HepG2 (cell line): Measurements from ENCODE around the gene NUP62. TPM values are rescaled to one million over a fixed set of nuclear protein-coding genes. Genes with fewer than 3 reads are reported as not detected.

ENCODE experiments used
- ATAC-seq: fragments of 200-7000 bp; cut with Tn5 transposase; 3 replicates; pipeline ENCODE4 v1.9.1; 2020; ENCODE audit warnings: mild to moderate bottlenecking, moderate library complexity
- BruUV-seq: library from RNA; stranded (reverse); fragments of 400-500 nt; replicated peaks from 2 replicates; lab custom pipeline; 2021; lab: Mats Ljungman, UMichigan
- CTCF ChIA-PET: fragments of 300-600 bp; formaldehyde crosslinking; extraction: SDS; loops from one replicate; lab custom pipeline; 2021; ENCODE audit warnings: low total read pairs, inconsistent platforms, low intra/inter-chr PET ratio; lab: Yijun Ruan, JAX
- POLR2A ChIA-PET: fragments of 350-600 bp; sonication (Branson Sonifier 250); formaldehyde crosslinking; loops from one replicate; lab custom pipeline; 2020; ENCODE audit warnings: antibody characterized with exemption, inconsistent platforms; lab: Yijun Ruan, JAX
- DNase-seq: peaks from one replicate; pipeline ENCODE4 v3.0.0-alpha.2; 2015; ENCODE audit warnings: low spot score
- FAIRE-seq: peaks from 3 replicates; lab custom pipeline; 2011; peaks lifted over from hg19 to GRCh38; lab: Jason Lieb, UNC
- H2AFZ ChIP-seq: one replicate; pipeline ENCODE4 v1.6.1; 2011; ENCODE audit warnings: low read length, inconsistent platforms
- H3K27ac ChIP-seq: fragments of 300-600 bp; 3 replicates; pipeline ENCODE4 v1.8.0; 2011; ENCODE audit warnings: mixed run types, mild to moderate bottlenecking, mixed read lengths, low read length, inconsistent platforms; ENCODE audit not compliant: insufficient read depth; ENCODE audit errors: extremely low read length
- H3K27me3 ChIP-seq, 2 experiments: fragments of 200-600 bp in 1 of 2; 2 replicates in 1 of 2; 3 replicates in 1 of 2; pipeline versions ENCODE4 v1.6.0 to v1.8.0; 2011; ENCODE audit warnings: low read length in 2 of 2, mild to moderate bottlenecking in 2 of 2, moderate library complexity in 2 of 2, inconsistent platforms in 1 of 2; ENCODE audit not compliant: insufficient read depth in 2 of 2, control insufficient read depth in 1 of 2
- H3K36me3 ChIP-seq, 2 experiments: fragments of 200-600 bp in 1 of 2; replicated peaks in 1 of 2; 2 replicates in 1 of 2; 3 replicates in 1 of 2; pipeline versions ENCODE4 v1.5.1 to v1.8.0; 2011; ENCODE audit warnings: low read length in 2 of 2, inconsistent platforms in 1 of 2; ENCODE audit not compliant: insufficient read depth in 2 of 2, control insufficient read depth in 1 of 2
- H3K4me1 ChIP-seq: 2 replicates; pipeline ENCODE4 v1.5.1; 2012; ENCODE audit warnings: low read length, inconsistent platforms; ENCODE audit not compliant: insufficient read depth
- H3K4me2 ChIP-seq: 2 replicates; pipeline ENCODE4 v1.6.0; 2011; ENCODE audit warnings: low read depth, low read length, inconsistent platforms
- H3K4me3 ChIP-seq, 3 experiments: fragments of 200-600 bp in 1 of 3; sonication (generic), shearing (Covaris generic) in 1 of 3; replicated peaks in 1 of 3; 2 replicates each; pipeline ENCODE4 v1.5.1; 2011 to 2016; ENCODE audit warnings: low read length in 3 of 3, inconsistent platforms in 2 of 3, low read depth in 2 of 3, mild to moderate bottlenecking in 2 of 3, control low read depth in 1 of 3, mixed read lengths in 1 of 3; ENCODE audit not compliant: insufficient read depth in 1 of 3
- H3K79me2 ChIP-seq: one replicate; pipeline ENCODE4 v1.6.1; 2011; ENCODE audit warnings: low read length, inconsistent platforms; ENCODE audit not compliant: insufficient read depth
- H3K9ac ChIP-seq: 2 replicates; pipeline ENCODE4 v1.6.0; 2011; ENCODE audit warnings: mild to moderate bottlenecking, low read depth, low read length, inconsistent platforms; ENCODE audit not compliant: insufficient read depth
- H3K9me3 ChIP-seq: 2 replicates; pipeline ENCODE4 v1.5.1; 2012; ENCODE audit warnings: mild to moderate bottlenecking, low read length
- H4K20me1 ChIP-seq: 2 replicates; pipeline ENCODE4 v1.6.0; 2011; ENCODE audit warnings: inconsistent platforms, mild to moderate bottlenecking, low read length, moderate library complexity; ENCODE audit not compliant: insufficient read depth
- AKNA ChIP-seq: sonication (generic); formaldehyde crosslinking; IDR thresholded peaks from 2 replicates; pipeline ENCODE4 v1.4.0; 2020; ENCODE audit warnings: missing genetic modification reagents, borderline replicate concordance
- BCL6 ChIP-seq: IDR thresholded peaks from 2 replicates; pipeline ENCODE4 v1.6.1; 2016; ENCODE audit warnings: missing genetic modification reagents, missing compliant biosample characterization
- CEBPZ ChIP-seq: IDR thresholded peaks from 2 replicates; pipeline ENCODE4 v1.6.1; 2012; ENCODE audit warnings: low read length, improper control_type of control experiment
- RBFOX2 ChIP-seq: fragments of 200-400 bp; formaldehyde crosslinking; IDR thresholded peaks from 2 replicates; pipeline ENCODE4 v1.6.1; 2017; ENCODE audit warnings: low read depth, mild to moderate bottlenecking, low read length
- ZBTB10 ChIP-seq: sonication (generic); formaldehyde crosslinking; IDR thresholded peaks from 2 replicates; pipeline ENCODE4 v1.4.0; 2020; ENCODE audit warnings: missing genetic modification reagents, borderline replicate concordance
- WGBS: methylation state at CpG from one replicate; pipeline ENCODE4 v1.1.6; 2017; ENCODE audit warnings: low lambda C conversion rate; 5-methylcytosine and 5-hydroxymethylcytosine counted together
- in situ Hi-C: cut with HindIII; loops from 2 replicates; pipeline ENCODE4 v1.10.0; 2017; ENCODE audit warnings: low pct_unique_long_range_greater_than_20kb; ENCODE audit not compliant: extremely low pct_ligation_motif_present
- intact Hi-C: fragments of 100-400 bp; cut with micrococcal nuclease; formaldehyde crosslinking; loops from one replicate; pipeline ENCODE4 v1.10.0; 2022; ENCODE audit not compliant: unreplicated experiment
- polyA plus RNA-seq, 8 experiments: library from polyadenylated mRNA; depleted of rRNA in 3 of 8; stranded (reverse) in 7 of 8; unstranded in 1 of 8; fragments of >200 nt; fragmentation: Illumina TruSeq in 4 of 8; extraction: Trizol in 4 of 8; gene quantifications; 2 replicates each; pipeline versions ENCODE4 v1.2.1 to v1.2.3, GENCODE V29; 2011 to 2016; ENCODE audit warnings: low read depth in 4 of 8, missing spikeins in 1 of 8, mixed read lengths in 1 of 8; ENCODE audit not compliant: insufficient read depth in 1 of 8
- total RNA-seq, 5 experiments: library from RNA; depleted of rRNA; stranded (reverse); fragments of >200 nt; fragmentation: Illumina TruSeq; extraction: Trizol; gene quantifications; 2 replicates each; pipeline ENCODE4 v1.2.3, GENCODE V29; 2016; ENCODE audit warnings: low read depth in 1 of 5

NUP62 gene
- total and polyA plus RNA-seq, 2 of the 13 experiments (the other 11 are each of a cell fraction or from before 2014, with no cell fraction given), result 16.5 to 41.5 TPM

- no peak for TF ChIP-seq AKNA (CRISPR knock-in tag)
- TF ChIP-seq ZBTB10, result no peak
- TF ChIP-seq, all 625 proteins: peak for 0
These were observed 55.5 kb downstream of the NUP62 start (continued) for GRCh38 chr19:49873834-49874233.

GRCh38 chr19:49873129-49873521 lies 56.2 kb downstream of the NUP62 start:
- no peaks in the 10 kb centered on the region for H3K9me3 ChIP-seq
- ChIA-PET POLR2A (no interaction called here), CTCF (no interaction called here)
- no peak overlapping the region for H3K4me2 ChIP-seq
- ATAC-seq (no peak), DNase-seq (no peak), FAIRE-seq (no peak)
- H4K20me1 ChIP-seq, result peaks cover 2% of the 10 kb centered on the region; the same call in 1 of the 2 replicates
- peaks cover 25% of the 10 kb centered on the region for H3K79me2 ChIP-seq
- intact Hi-C loops, result no loop called here
- 92% methylated on average over 15 of the region's 29 CpGs for whole genome bisulfite sequencing
- no peak overlapping the region for H3K9ac ChIP-seq
- BruUV-seq, result no TSS peak
- peaks cover 32% of the 10 kb centered on the region for H3K4me1 ChIP-seq
- no peak overlapping the region for H3K4me3 ChIP-seq
- H3K27me3 ChIP-seq, result no peaks in the 10 kb centered on the region; a peak in 1 of 5 replicates
- in situ Hi-C loops, result no loop called here
- H2AFZ ChIP-seq, result no peak overlapping the region
- peak; percentile 71 for TF ChIP-seq RBFOX2
- no peak for TF ChIP-seq CEBPZ
- TF ChIP-seq BCL6 (CRISPR knock-in tag), result no peak
- H3K36me3 ChIP-seq, result peaks cover 0 to 5% of the 10 kb centered on the region in 2 experiments; a peak in 3 of 5 replicates
- H3K27ac ChIP-seq, result no peak overlapping the region
